Gastrocnemius medialis (tissue), 4 donors: Measurements from ENCODE around the gene XPO5. TPM values are rescaled to one million over a fixed set of nuclear protein-coding genes. Genes with fewer than 3 reads are reported as not detected.

Experiments used
- ATAC-seq, 2 donors: fragments of 150-250 bp; one replicate each; pipeline ENCODE4 v1.9.1; 2016
- DNase-seq, 2 donors: peaks; one replicate each; pipeline ENCODE4 v3.0.0-alpha.2; 2019
- H3K27ac ChIP-seq, 4 donors: fragments of 200-600 bp; sonication (generic); 1 replicate in 1 of 4; 2 replicates in 3 of 4; pipeline ENCODE4 v1.5.1; 2016 to 2018; ENCODE audit warnings: mild to moderate bottlenecking in 2 of 4, moderate library complexity in 1 of 4
- H3K27me3 ChIP-seq, 3 donors: fragments of 200-600 bp; sonication (generic) in 2 of 3; 1 replicate in 1 of 3; 2 replicates in 2 of 3; pipeline versions ENCODE4 v1.5.1 to v1.6.0; 2016 to 2019; ENCODE audit warnings: mild to moderate bottlenecking in 1 of 3, moderate library complexity in 1 of 3
- H3K36me3 ChIP-seq, 2 donors: fragments of 200-600 bp; sonication (generic) in 1 of 2; one replicate each; pipeline ENCODE4 v1.5.1; 2017 to 2018
- H3K4me1 ChIP-seq, 2 donors: fragments of 200-600 bp; sonication (generic) in 1 of 2; one replicate each; pipeline ENCODE4 v1.5.1; 2016 to 2017; ENCODE audit warnings: mild to moderate bottlenecking in 2 of 2
- H3K4me3 ChIP-seq, 4 donors: fragments of 200-600 bp; sonication (generic) in 3 of 4; 1 replicate in 1 of 4; 2 replicates in 3 of 4; pipeline ENCODE4 v1.5.1; 2016 to 2019; ENCODE audit warnings: mild to moderate bottlenecking in 2 of 4
- H3K9me3 ChIP-seq, 3 donors: fragments of 200-600 bp; sonication (generic) in 2 of 3; 1 replicate in 1 of 3; 2 replicates in 2 of 3; pipeline ENCODE4 v1.5.1; 2016 to 2019
- POLR2A ChIP-seq, 2 donors: fragments of 450-650 bp; IDR thresholded peaks; one replicate each; pipeline ENCODE4 v1.6.1; 2017; ENCODE audit warnings: antibody characterized with exemption in 2 of 2, mild to moderate bottlenecking in 2 of 2, moderate library complexity in 2 of 2
- in situ Hi-C, 4 donors: fragments of 200-750 bp; cut with MboI; loops; one replicate each; pipeline versions ENCODE4 v1.15.0 to v1.8.0; 2017; ENCODE audit warnings: low sequenced_read_pairs in 4 of 4
- intact Hi-C: fragments of 100-400 bp; cut with DNase I; formaldehyde crosslinking; loops from one replicate; pipeline ENCODE4 v1.15.1; 2023; ENCODE audit warnings: low total_unique reads
- total RNA-seq, 4 donors: library from RNA; depleted of rRNA; stranded (reverse); fragments of >200 nt; gene quantifications; one replicate each; pipeline versions ENCODE4 v1.1.0 to v1.2.3, GENCODE V29; 2016
- TF ChIP-seq, protein P1 (sequence below), 5 experiments: fragments of 450-650 bp in 3 of 5; fragments of 200-600 bp in 2 of 5; sonication (generic) in 2 of 5; IDR thresholded peaks in 4 of 5; conservative IDR thresholded peaks in 1 of 5; 1 replicate in 4 of 5; 2 replicates in 1 of 5; pipeline ENCODE4 v1.5.1; 2016 to 2019; ENCODE audit warnings: antibody characterized with exemption in 5 of 5, mild to moderate bottlenecking in 3 of 5, moderate library complexity in 3 of 5

Gene XPO5
- total RNA-seq, 4 donors from 2014 or later: 11.8 to 21.8 (median 16.6) TPM

DNA sequence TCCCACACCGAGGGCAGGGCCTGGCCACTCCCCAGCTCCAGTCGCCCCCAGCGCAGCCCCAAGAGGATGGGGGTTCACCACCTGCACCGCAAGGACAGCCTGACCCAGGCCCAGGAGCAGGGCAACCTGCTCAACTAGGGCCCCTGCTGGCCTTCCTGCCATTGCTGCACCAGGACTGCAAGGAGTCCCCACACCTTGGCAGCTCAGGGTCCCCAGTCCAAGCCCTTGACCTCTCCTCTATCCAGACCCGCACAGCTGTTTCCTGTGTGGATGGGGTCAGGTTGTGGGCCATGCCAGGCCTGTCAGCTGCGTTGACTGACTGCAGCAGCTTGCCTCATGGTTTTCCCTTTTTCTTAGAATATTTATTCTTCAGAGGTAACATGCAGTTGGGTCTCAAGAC lies 70.1 kb downstream of the XPO5 start:
- Histone ChIP-seq H3K4me1 (peaks cover 4 to 14% of the 10 kb centered on the region in 2 donors), H3K9me3 (no peaks in the 10 kb centered on the region), H3K36me3 (peaks cover 0 to 46% of the 10 kb centered on the region in 2 donors), H3K4me3 (no peak overlapping the region), H3K27ac (no peak overlapping the region), H3K27me3 (peaks cover 4 to 7% (median 6%) of the 10 kb centered on the region in 3 donors)
- intact Hi-C loops: loop anchor here (1.0 to 5.0 kb wide), 2 partner anchors 51 to 138 kb away; partner anchors contain the start of gene ZNF318
- DNase-seq: no peak
- TF ChIP-seq, protein P1, sequence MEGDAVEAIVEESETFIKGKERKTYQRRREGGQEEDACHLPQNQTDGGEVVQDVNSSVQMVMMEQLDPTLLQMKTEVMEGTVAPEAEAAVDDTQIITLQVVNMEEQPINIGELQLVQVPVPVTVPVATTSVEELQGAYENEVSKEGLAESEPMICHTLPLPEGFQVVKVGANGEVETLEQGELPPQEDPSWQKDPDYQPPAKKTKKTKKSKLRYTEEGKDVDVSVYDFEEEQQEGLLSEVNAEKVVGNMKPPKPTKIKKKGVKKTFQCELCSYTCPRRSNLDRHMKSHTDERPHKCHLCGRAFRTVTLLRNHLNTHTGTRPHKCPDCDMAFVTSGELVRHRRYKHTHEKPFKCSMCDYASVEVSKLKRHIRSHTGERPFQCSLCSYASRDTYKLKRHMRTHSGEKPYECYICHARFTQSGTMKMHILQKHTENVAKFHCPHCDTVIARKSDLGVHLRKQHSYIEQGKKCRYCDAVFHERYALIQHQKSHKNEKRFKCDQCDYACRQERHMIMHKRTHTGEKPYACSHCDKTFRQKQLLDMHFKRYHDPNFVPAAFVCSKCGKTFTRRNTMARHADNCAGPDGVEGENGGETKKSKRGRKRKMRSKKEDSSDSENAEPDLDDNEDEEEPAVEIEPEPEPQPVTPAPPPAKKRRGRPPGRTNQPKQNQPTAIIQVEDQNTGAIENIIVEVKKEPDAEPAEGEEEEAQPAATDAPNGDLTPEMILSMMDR (IDR thresholded peaks at IDR 0.05 in 4 of 5, conservative IDR thresholded peaks at IDR 0.05 in 1 of 5): no peak
- TF ChIP-seq POLR2A (IDR thresholded peaks at IDR 0.05): no peak
- in situ Hi-C loops: loop anchor here in 3 of 4 donors (10.0 to 25.0 kb wide), 2 partner anchors 51 to 268 kb away; partner anchors contain the start of genes DLK2 (in 2 of the 3), DNPH1 (in 1 of the 3) and TTBK1 (in 1 of the 3)
- no peak for ATAC-seq

DNA sequence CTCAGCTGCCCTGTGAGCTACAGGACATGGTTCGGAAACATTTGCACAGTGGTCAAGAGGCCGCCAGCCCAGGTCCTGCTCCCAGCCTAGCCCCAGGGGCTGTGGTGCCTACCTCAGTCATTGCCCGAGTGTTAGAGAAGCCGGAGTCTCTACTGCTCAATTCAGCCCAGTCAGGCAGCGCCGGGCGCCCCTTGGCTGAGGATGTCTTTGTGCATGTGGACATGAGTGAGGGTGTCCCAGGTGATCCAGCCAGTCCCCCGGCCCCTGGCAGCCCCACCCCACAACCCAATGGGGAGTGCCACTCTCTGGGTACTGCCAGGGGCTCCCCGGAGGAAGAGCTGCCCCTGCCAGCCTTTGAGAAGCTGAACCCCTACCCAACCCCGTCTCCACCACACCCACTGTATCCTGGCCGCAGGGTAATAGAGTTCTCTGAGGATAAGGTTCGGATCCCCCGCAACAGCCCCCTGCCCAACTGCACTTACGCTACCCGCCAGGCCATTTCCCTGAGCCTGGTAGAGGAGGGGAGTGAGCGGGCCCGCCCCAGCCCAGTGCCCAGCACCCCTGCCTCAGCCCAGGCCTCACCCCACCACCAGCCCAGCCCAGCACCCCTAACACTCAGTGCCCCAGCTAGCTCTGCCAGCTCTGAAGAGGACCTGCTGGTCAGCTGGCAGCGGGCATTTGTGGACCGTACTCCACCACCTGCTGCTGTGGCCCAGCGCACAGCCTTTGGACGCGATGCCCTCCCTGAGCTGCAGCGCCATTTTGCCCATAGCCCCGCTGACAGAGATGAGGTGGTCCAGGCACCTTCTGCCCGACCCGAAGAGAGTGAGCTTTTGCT lies 70.9 kb downstream of the XPO5 start:
- TF ChIP-seq, protein P1 (IDR thresholded peaks at IDR 0.05 in 4 of 5, conservative IDR thresholded peaks at IDR 0.05 in 1 of 5): no peak
- no peak for TF ChIP-seq POLR2A (IDR thresholded peaks at IDR 0.05)
- Histone ChIP-seq H3K4me1 (peaks cover 0 to 10% of the 10 kb centered on the region in 2 donors), H3K9me3 (no peaks in the 10 kb centered on the region), H3K27ac (no peak overlapping the region), H3K36me3 (peaks cover 0 to 54% of the 10 kb centered on the region in 2 donors), H3K27me3 (peaks cover 4 to 7% (median 6%) of the 10 kb centered on the region in 3 donors), H3K4me3 (no peak overlapping the region)
- ATAC-seq: no peak
- DNase-seq: no peak
- intact Hi-C loops (loop anchor here (5.0 kb wide), 1 partner anchor 138 kb away; the partner anchor contains the start of gene ZNF318), in situ Hi-C loops (loop anchor here (5.0 to 25.0 kb wide), 3 partner anchors 43 to 268 kb away; partner anchors contain the start of genes DLK2 (in 2 of the 4), DNPH1 (in 1 of the 4) and TTBK1 (in 1 of the 4))

DNA sequence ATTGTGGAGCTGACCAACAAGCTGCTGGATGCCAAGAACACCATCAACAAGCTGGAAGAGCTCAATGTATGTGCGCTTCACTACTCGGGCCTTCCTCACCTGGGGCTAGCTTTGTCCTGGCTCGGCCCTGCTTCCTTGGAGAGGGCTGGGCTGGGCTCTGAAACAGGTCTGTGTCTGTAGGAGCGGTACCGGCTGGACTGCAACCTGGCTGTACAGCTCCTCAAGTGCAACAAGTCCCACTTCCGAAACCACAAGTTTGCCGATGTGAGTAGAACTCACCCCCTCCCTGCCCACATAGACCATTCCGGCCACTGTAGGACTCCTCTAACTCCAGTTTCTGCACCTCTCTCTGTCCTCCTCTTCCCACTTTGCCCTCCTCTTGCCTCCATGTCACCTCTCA lies 72.4 kb downstream of the XPO5 start:
- in situ Hi-C loops: loop anchor here (5.0 to 25.0 kb wide), 3 partner anchors 41 to 266 kb away; partner anchors contain the start of genes DLK2 (in 2 of the 4), DNPH1 (in 1 of the 4) and TTBK1 (in 1 of the 4)
- no peak overlapping the region for H3K27ac ChIP-seq
- TF ChIP-seq POLR2A (IDR thresholded peaks at IDR 0.05): no peak
- TF ChIP-seq, protein P1 (IDR thresholded peaks at IDR 0.05 in 4 of 5, conservative IDR thresholded peaks at IDR 0.05 in 1 of 5): no peak
- peaks cover 2 to 4% of the 10 kb centered on the region in 2 donors for H3K4me1 ChIP-seq
- no peak overlapping the region for H3K4me3 ChIP-seq
- H3K27me3 ChIP-seq: peaks cover 0 to under 1% (median 0%) of the 10 kb centered on the region in 3 donors
- peaks cover 0 to 69% of the 10 kb centered on the region in 2 donors for H3K36me3 ChIP-seq
- no peak for DNase-seq
- ATAC-seq: no peak
- no peaks in the 10 kb centered on the region for H3K9me3 ChIP-seq
- intact Hi-C loops: no loop called here

DNA sequence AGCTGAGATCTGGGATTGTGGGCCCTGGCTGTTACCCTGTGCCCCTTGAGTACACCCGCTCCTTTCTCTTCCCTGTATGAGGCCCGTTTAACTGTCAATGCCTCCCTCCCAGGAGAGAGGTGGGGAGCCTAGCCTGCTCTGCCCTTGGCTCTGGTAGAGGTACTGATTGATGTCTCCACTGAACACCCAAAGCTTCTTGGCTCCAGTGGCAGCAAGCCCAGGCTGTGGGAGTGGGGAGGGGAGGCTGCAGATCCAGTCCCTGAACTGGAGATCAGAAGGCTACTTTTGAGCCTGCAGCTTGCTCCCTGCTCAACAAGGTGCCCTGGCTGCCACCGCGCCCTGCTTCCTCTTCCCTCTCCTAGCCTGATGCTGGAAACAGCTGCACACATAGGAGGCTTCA lies 73.2 kb downstream of the XPO5 start:
- Histone ChIP-seq H3K27ac (no peak overlapping the region), H3K4me3 (no peak overlapping the region), H3K9me3 (no peaks in the 10 kb centered on the region), H3K4me1 (peaks cover 2 to 7% of the 10 kb centered on the region in 2 donors), H3K27me3 (no peaks in the 10 kb centered on the region), H3K36me3 (peaks cover 0 to 77% of the 10 kb centered on the region in 2 donors)
- intact Hi-C loops (no loop called here), in situ Hi-C loops (loop anchor here (5.0 to 25.0 kb wide), 3 partner anchors 40 to 265 kb away; partner anchors contain the start of genes DLK2 (in 2 of the 4), DNPH1 (in 1 of the 4) and TTBK1 (in 1 of the 4))
- ATAC-seq (no peak), DNase-seq (no peak)
- no peak for TF ChIP-seq POLR2A (IDR thresholded peaks at IDR 0.05)
- TF ChIP-seq, protein P1 (IDR thresholded peaks at IDR 0.05 in 4 of 5, conservative IDR thresholded peaks at IDR 0.05 in 1 of 5): no peak
